Measurements from ENCODE around the gene SETD2.

DNA sequence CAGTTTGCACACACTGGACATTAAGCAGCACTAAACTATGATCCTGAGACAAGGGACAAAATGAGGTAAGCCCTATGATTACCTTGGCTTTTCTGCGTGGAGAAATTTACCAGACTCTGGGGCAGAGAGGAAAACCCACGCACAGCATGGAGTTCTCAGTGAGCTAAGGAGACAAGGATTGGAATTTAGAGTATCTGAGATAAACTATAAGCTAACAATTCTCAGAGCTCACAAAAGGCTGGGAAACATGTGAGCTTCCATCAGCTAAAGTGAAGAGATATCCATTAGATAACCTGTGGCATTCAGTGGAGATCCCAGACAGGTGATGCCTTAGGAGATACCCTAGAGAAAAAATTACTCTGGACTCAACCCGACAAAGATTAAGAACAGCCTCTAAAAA lies 135.8 kb downstream of the SETD2 start:
- TF ChIP-seq GATA2 (IDR thresholded peaks at IDR 0.05; ENCODE audit: low read depth, low read length) (no peak), GATA3 (IDR thresholded peaks at IDR 0.05; ENCODE audit: low read depth, low read length) (no peak)
